Left renal cortex interstitium (tissue), 4 donors: Measurements from ENCODE around the gene ZNF407. TPM values are rescaled to one million over a fixed set of nuclear protein-coding genes. Genes with fewer than 3 reads are reported as not detected.

ENCODE experiments used
- DNase-seq, 4 donors: peaks; one replicate each; pipeline ENCODE4 v3.0.0-alpha.2; 2013; ENCODE audit warnings: low read depth in 4 of 4, low spot score in 2 of 4, missing footprints in 1 of 4
- polyA plus RNA-seq, 4 donors: library from polyadenylated mRNA; unstranded; fragments of 120-200 nt; gene quantifications; one replicate each; pipeline ENCODE4 v1.2.1, GENCODE V29; 2013; ENCODE audit not compliant: insufficient read length in 4 of 4

The ZNF407 gene
- polyA plus RNA-seq, 4 donors, result 9.8 to 10.1 (median 10.1) TPM

GRCh38 chr18:74714791-74715190 is 117.1 kb downstream of the ZNF407 start:
- DNase-seq, result no peak

- no peak for DNase-seq
Observed at GRCh38 chr18:74715306-74715705, 117.6 kb downstream of the ZNF407 start.

GRCh38 chr18:74715865-74716712 is 118.4 kb downstream of the ZNF407 start:
- DNase-seq, result no peak

GRCh38 chr18:74718312-74718711 is 120.6 kb downstream of the ZNF407 start:
- DNase-seq, result no peak

GRCh38 chr18:74722237-74722636 is 124.6 kb downstream of the ZNF407 start:
- DNase-seq, result no peak

GRCh38 chr18:74724186-74724585 is 126.5 kb downstream of the ZNF407 start:
- no peak for DNase-seq

- no peak for DNase-seq
Observed at GRCh38 chr18:74725690-74726089, 128.0 kb downstream of the ZNF407 start.

GRCh38 chr18:74728586-74728985 is 130.9 kb downstream of the ZNF407 start:
- DNase-seq, result no peak

GRCh38 chr18:74731097-74731496 is 133.4 kb downstream of the ZNF407 start:
- no peak for DNase-seq

GRCh38 chr18:74732380-74732779 is 134.7 kb downstream of the ZNF407 start:
- no peak for DNase-seq

GRCh38 chr18:74733598-74733997 is 135.9 kb downstream of the ZNF407 start:
- no peak for DNase-seq

- DNase-seq, result no peak
Observed at GRCh38 chr18:74734013-74734444, 136.4 kb downstream of the ZNF407 start.

- no peak for DNase-seq
Observed at GRCh38 chr18:74739926-74740325, 142.3 kb downstream of the ZNF407 start.

- peak in 3 of 4 donors; percentile 9 to 34 (median 19) for DNase-seq
Observed at GRCh38 chr18:74742573-74743243, 145.0 kb downstream of the ZNF407 start.

GRCh38 chr18:74745633-74746403 is 148.1 kb downstream of the ZNF407 start:
- no peak for DNase-seq

- DNase-seq, result peak in 3 of 4 donors; percentile 11 to 37 (median 31)
Observed at GRCh38 chr18:74748809-74749208, 151.1 kb downstream of the ZNF407 start.

GRCh38 chr18:74758995-74759394 is 161.3 kb downstream of the ZNF407 start:
- no peak for DNase-seq

GRCh38 chr18:74760026-74760425 is 162.4 kb downstream of the ZNF407 start:
- no peak for DNase-seq

GRCh38 chr18:74760436-74760835 is 162.8 kb downstream of the ZNF407 start:
- DNase-seq, result no peak

- DNase-seq, result no peak
Observed at GRCh38 chr18:74766251-74766650, 168.6 kb downstream of the ZNF407 start.

- DNase-seq, result no peak
Observed at GRCh38 chr18:74768096-74768495, 170.4 kb downstream of the ZNF407 start.
